ENCODE data around the gene C14orf180.
"Not testable (repeated sequence)": the region's sequence is repeated elsewhere in the genome, so short reads cannot be mapped to it uniquely, and the experiment has no call there.

Gene C14orf180

GRCh38 chr14:104562606-104563005, 17.0 kb upstream of the C14orf180 start:
- DNase-seq, result no peak

GRCh38 chr14:104563191-104563741, 16.3 kb upstream of the C14orf180 start:
- no peak for DNase-seq

GRCh38 chr14:104563742-104564615, 15.6 kb upstream of the C14orf180 start:
- DNase-seq, result peak; percentile 50

DNA sequence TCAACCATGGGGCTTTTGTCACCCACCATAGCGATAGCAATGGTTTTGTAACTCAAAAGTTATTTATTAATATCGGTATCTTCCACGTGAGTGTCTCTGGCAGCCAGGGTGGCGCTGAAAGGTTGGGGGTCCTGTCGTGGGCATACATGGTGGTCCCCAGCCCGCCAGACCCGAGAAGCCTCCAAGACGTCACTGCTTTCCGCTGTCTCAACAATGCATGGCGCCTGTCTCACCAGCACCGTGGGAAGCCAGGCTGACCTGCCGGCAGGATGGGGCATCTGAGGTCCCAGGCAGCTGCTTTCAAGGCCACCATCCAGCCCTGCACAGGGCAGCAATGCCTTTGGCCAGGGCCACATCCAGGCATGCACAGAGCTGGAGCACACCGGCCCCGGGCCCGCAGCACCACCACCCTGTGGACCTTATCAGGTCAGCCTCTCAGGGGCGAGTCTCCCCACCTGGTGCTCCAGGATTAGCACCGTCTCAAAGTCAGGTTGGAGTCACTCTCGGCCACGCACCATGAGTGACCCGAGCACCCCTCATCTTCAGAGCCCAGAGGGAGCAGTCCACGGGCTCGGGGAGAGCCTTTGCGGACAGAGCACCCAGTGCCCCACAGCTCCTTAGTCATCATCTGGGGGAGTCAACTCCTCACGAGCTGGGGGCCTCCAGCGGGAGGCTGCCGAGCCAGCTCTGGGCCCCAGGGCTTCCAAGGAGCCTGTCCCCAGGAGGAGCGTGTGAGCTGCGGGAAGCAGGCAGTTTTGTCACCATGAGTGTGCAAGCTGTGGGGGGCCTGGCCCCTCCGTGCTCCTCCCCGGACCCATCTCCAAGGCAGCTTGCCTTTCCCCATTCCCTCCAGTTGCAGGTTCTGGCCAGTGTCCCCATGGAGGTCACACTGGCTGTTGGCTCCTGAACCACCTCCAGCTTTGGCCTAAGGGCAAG, 14.6 kb upstream of the C14orf180 start:
- no peak for DNase-seq

DNA sequence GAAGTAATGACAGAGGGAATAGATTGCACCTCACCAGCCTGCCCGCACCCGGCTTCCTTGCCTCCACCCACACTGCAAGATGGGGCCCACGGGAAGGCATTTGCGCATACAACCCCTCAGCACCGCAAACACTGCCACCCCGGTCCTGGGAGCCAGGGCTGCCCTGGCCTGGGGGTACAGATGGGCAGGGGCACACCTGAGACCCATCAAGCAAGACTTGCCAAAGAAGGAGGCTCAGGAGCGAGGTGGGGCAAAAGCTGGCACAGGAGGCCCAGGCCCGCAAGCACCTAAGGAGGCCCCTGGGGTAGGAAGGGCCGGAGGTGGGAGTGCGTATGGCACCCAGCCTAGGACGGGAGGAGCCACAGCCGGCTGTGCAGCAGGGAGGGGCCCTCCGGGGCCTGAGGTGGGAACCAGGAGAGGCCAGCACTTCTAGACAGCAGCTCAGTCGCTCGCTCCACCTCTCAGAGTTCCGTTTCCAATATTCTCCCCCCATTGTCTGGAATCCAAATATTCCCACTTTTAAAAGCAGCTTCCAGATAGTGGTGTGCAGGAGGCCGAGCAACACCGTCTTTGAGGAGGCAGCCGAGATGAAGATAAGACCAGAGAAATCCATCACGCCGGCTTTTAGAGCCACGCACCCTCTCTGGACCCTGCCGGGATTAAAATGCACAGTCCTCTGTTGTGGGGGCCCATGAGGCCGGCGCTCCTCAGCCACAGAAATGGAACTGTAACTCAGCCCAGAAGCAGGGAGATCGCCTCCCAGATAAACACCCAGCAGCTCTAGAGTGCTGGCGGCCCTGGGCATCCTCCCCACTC, 12.2 kb upstream of the C14orf180 start:
- no peak for DNase-seq

DNA sequence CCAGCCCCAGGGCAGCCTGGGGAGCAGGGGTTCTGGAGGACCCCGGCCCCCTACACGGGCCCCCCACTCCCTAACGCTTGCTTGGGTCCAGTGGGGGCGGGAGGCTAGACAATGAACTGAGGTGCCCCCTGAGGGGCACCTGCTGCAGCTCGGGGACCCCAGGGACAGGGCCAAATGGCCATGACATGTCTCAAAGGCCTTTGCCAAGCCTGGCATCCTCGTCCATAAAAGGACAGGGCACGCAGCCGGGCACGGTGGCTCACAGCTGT, 11.7 kb upstream of the C14orf180 start:
- DNase-seq, result no peak

- no peak for DNase-seq
These were observed 10.9 kb upstream of the C14orf180 start for GRCh38 chr14:104568620-104569019.

DNA sequence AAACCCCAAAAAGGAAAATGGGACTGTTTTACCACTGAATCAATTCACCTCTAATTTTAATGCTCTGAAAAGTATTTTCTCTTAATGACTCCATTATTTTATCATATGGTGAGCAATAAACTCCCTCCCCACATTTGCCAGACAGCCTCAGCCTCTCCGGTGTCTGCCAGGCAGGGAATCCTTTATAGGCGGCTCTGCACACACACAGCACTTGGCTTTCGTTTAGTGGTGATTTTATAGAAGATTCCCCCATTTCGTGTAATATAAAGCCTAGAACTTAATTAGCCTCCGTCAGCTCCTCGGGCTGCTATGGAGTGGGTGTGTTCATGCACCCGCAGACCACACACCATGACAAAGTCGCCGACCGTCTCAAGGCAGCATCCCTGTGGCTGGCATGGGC, 10.1 kb upstream of the C14orf180 start:
- no peak for DNase-seq

- DNase-seq, result no peak
These were observed 8.3 kb upstream of the C14orf180 start for GRCh38 chr14:104571246-104571645.

DNA sequence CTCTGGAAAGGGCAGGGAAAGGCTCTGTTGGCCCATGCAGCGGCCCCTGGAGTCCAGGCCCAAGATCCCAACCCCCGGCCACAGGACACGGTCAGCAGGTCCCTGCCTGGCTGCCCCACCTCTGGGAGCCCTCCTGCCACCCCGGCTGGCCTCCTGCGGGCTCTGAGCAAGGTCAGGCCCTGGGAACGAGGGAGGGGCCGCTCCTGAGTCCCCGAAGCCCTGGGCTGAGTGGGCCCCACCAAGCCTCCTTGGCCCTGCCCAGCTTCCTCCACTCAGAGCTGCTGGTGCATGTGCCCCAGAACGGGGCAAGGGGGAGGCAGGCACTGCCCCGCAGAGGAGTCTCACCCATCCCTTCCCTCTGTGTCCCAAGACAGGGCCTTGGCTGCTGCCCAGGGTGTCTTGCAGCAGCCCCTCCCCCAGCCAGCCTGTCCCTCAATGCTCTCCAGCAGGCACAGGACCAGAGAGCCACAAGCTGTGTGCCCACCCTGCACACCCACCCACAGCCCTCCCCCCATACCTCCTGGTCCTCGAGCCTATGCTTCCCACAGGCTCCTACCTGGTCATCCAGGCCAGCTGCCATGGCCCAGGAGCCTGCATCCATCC, 7.4 kb upstream of the C14orf180 start:
- DNase-seq, result no peak

- no peak for DNase-seq
These were observed 6.9 kb upstream of the C14orf180 start for GRCh38 chr14:104572668-104573067.

DNA sequence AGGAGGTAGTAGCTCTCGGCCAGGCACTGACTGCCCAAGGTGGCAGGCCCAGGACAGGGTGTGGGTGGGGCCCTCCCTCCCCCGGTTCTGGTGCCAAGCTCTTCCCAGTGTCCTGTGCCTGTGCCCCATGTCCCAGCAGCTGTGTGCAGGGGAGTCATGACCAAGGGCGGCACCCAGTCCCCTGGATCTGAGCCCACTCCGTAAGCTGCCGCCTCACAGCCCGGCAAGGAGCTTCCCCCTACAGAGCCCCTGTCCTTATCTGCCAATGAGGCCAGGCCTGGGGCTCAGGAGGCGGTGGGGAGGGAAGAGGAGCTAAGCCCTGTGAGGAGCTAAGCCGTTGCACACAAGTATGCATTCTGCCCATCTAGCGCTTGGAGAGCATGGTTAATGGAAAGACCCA, 5.6 kb upstream of the C14orf180 start:
- no peak for DNase-seq

DNA sequence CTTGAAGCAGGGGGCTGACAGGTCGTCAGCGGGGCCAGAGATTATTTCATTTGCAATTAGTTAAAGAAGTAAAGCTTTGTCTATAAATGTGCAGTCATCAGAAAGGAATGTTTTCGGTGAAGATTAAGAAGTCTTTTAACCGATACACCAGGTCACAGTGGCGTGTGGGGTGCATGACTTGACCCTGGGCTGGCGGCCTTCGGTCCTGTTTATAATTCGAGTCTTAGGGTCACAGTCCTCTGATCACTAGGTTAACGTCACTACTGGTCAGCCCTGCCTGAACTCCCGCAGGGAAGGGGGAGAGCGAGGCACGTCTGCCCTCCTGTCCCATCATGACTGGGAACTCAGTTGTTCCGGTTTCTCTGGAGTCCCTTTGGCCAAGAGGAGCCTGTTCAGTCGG, 5.0 kb upstream of the C14orf180 start:
- no peak for DNase-seq

- no peak for DNase-seq
These were observed 4.5 kb upstream of the C14orf180 start for GRCh38 chr14:104574978-104575583.

DNA sequence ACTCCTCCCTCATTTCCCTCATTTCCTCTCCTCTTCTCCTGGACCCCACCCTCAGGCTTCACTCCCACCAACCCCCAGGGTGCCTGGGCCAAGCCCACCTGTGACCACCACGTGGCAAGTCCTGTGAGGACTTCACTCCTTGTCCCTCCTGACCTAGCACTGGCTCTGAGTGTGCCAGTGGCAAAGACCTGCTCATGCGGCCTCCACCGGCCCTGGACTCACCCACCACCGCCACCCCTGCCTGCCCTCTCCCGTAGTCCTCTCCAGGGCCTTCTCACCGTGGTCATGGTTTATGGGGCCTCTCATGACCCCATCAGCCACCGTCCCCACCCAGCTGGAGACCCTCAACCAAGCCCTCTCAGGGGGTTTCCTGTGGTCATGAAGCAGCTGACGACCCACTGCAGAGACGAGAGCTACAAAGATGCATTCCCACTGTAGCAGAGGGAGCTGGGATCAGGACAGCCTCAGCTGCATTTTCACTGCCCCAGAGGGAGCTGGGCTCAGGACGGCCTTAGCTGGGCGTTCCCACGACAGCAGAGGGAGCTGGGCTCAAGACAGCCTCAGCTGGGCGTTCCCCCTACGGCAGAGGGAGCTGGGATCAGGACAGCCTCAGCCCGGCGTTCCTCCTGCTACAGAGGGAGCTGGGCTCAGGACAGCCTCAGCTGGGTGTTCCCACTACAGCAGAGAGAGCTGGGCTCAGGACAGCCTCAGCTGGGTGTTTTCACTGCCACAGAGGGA, 3.2 kb upstream of the C14orf180 start:
- peak; percentile 34 for DNase-seq

- no peak for DNase-seq
These were observed 2.6 kb upstream of the C14orf180 start for GRCh38 chr14:104576970-104577332.

GRCh38 chr14:104577426-104577825, 2.1 kb upstream of the C14orf180 start:
- no peak for DNase-seq

DNA sequence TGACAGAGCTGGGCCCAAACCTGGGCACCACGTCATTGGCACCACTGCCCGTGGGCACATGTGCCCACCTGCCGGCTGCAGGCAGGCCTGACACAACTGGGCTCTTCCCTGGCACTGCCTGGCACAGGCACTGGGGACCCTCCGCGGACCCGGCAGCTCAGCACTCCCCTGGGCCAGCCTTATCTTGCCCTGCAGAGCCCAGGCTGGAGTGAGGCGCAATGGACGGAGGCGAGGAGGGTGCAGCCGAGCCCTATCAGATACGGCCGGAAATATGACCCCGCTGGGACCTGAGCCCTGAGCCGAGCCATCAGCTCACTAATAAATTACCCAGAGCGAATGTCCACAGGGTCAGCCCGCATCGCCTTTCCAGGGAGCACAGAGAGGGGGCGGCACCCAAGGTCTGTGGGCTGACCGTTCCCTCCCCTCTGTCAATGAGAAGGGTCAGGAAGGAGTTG, 1.7 kb upstream of the C14orf180 start:
- no peak for DNase-seq

- no peak for DNase-seq
These were observed 1.2 kb upstream of the C14orf180 start for GRCh38 chr14:104578321-104578720.

DNA sequence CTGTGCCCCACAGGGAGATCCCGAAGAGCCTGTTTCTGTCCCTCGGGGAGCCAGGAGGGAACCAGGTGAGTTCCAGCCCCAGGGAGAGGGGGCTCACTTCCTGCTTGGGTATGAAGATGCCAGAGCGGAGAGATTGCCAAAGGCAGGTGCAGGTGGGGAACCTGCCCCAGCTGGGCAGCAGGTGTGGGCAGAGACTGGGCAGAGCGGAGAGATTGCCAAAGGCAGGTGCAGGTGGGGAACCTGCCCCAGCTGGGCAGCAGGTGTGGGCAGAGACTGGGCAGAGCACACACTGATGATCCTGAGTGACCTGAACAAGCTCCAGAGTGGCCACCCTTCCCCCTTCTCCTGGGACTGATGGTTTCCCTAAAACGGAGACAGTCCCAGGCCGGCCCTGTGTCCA, 375 bp downstream of the C14orf180 start:
- DNase-seq, result not testable (repeated sequence)

DNA sequence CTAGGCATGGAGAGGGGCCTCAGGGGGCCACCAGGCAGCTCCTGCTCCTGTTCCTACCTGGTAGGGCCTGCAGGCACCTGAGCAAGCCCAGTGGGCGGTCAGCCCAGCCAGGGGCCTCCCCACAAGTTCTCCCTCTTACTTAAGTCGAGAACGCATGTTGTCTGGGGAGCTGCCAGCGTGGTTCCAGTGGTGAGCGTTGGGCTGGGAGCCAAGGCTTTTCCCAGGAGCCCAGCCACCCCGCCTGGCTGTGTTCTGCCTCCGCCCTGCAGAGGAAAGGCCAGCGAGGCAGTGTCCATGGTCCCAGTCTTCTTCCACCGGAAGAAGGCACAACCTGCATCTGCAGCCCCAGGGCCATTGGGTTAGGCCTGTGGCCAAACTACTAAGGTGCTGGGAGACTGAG, 1.4 kb downstream of the C14orf180 start:
- no peak for DNase-seq
